AG10803 (cell line): ENCODE data around the gene STARD7.
"Not testable (repeated sequence)": the region's sequence is repeated elsewhere in the genome, so short reads cannot be mapped to it uniquely, and the experiment has no call there.

ENCODE experiments used
- DNase-seq: peaks from one replicate; pipeline ENCODE4 v3.0.0; 2010; ENCODE audit warnings: low read depth
- H3K4me3 ChIP-seq: 2 replicates; pipeline ENCODE4 v1.5.1; 2011; ENCODE audit warnings: mild to moderate bottlenecking, low read length, control low read depth
- TF ChIP-seq, protein P1 (sequence below): conservative IDR thresholded peaks from 2 replicates; pipeline ENCODE4 v1.5.1; 2011; ENCODE audit warnings: mild to moderate bottlenecking, low read length, control low read depth, inconsistent platforms

Gene STARD7

DNA sequence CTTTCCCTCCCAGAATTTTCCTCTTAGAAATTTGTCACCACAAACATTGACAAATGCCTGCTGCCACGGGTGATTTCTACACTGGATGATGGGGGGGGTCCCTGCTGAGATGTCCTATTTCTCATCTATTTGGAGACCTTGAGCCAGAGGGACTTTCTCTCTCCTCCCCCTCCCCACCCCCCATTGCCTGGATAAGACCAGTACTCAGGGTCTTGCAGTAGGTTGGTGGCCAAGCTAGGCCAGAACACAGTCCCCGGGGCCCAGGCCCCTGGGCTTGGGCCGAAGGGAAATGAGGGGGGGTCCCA, 62.8 kb downstream of the STARD7 start:
- no peak overlapping the region for H3K4me3 ChIP-seq
- TF ChIP-seq, protein P1, sequence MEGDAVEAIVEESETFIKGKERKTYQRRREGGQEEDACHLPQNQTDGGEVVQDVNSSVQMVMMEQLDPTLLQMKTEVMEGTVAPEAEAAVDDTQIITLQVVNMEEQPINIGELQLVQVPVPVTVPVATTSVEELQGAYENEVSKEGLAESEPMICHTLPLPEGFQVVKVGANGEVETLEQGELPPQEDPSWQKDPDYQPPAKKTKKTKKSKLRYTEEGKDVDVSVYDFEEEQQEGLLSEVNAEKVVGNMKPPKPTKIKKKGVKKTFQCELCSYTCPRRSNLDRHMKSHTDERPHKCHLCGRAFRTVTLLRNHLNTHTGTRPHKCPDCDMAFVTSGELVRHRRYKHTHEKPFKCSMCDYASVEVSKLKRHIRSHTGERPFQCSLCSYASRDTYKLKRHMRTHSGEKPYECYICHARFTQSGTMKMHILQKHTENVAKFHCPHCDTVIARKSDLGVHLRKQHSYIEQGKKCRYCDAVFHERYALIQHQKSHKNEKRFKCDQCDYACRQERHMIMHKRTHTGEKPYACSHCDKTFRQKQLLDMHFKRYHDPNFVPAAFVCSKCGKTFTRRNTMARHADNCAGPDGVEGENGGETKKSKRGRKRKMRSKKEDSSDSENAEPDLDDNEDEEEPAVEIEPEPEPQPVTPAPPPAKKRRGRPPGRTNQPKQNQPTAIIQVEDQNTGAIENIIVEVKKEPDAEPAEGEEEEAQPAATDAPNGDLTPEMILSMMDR, result no peak
- no peak for DNase-seq

DNA sequence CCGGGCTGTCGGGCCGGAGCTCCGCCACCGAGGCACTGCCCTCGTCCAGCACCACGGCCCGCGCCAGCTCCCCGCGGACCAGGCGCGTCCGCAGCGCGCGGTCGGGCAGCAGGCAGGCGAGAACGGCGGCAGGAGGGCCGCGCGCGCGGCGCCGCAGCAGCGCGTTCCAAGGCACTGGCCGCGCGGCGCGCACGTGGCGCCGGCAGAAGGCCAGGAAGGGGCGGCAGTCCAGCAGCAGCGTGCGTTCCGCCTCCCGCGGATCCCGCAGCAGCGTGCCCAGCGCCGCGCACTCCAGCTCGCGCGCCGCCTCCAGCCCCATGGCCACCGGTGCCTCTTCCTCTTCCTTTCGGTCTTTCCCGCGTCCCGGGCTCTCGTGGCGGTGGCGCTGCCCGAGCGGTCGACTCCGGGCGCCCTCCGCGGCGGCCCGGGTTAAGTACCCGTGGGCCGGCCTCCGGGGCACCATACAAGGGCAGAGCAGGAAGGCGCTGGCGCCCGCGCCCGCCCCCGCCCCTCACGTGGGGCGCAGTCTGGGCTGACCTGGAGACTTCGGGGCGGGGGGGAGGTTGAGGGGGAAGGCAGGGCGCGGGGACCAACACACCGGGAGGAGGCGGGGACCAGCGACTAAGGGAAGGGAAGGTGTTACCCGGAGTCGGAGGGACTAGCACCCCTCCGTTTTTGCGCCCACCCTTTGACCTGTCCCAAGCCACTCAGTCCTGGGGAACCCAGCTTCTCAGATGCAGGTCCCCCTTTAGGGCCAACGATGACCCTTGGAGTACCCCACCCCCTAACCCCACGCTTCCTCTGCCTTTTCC, 63.4 kb downstream of the STARD7 start, which contains the start of gene DUSP2:
Gene DUSP2 (minus strand): TSS at position 405 of the 812 bp plus-strand sequence. CDS start 86 bp downstream, at position 319.
- peak within 1 kb of the TSS; percentile 54 for H3K4me3 ChIP-seq
- TF ChIP-seq, protein P1, result no peak
- DNase-seq, result peak; percentile 47

DNA sequence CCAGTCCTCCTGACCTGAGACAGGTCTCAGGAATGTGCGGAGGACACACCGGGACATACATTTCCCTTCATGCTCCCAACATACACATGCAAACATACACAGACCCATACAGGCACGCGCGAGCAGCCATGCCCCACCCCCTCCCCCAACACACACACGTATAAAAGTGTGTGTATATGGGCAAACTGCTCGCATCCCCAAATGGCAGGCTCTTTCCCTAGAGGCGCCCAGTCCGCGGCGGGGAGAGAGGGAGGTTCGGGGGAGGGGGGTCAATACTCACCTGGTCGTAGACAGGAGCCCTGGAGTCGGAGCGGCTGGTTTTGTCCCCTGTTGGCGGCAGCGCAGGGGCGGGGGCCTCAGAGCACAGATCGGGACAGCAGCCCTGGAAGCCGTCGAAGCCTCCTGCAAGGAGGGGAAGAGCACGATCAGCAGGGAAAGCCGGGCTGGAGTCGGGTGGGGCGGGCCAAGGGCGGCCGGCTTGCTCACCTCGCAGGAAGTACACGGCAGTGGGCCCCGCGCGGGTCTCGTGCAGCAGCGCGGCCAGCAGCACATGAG, 64.1 kb downstream of the STARD7 start:
- TF ChIP-seq, protein P1, result no peak
- DNase-seq, result no peak
- peak overlapping the region; percentile 54 for H3K4me3 ChIP-seq

DNA sequence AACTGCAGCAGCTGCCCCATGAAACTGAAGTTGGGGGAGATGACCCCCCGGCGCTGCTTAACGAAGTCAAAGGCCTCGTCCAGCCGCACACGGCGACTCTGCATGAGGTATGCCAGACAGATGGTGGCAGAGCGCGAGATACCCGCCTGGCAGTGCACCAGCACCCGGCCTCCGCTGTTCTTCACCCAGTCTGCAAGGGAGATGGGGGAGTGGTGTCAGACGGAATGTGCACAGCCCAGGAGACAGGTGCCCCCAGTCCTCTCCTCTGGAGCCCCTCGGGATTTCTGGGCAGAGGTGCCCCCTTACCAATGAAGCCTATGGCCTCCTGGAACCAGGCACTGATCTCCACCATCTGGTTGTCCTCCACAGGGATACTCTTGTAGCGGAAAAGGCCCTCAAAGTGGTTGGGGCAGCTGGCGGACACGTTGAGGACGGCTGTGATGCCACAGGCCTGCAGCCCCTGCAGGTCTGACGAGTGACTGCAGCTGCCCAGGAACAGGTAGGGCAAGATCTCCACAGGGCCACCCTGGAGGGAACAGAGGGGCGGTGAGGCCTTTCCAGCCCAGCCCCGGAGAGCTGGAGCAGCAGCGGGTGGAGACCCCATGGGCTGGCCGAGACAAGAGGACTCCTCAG, 64.7 kb downstream of the STARD7 start:
- TF ChIP-seq, protein P1, result no peak
- peak overlapping the region; percentile 54 for H3K4me3 ChIP-seq
- DNase-seq, result no peak

DNA sequence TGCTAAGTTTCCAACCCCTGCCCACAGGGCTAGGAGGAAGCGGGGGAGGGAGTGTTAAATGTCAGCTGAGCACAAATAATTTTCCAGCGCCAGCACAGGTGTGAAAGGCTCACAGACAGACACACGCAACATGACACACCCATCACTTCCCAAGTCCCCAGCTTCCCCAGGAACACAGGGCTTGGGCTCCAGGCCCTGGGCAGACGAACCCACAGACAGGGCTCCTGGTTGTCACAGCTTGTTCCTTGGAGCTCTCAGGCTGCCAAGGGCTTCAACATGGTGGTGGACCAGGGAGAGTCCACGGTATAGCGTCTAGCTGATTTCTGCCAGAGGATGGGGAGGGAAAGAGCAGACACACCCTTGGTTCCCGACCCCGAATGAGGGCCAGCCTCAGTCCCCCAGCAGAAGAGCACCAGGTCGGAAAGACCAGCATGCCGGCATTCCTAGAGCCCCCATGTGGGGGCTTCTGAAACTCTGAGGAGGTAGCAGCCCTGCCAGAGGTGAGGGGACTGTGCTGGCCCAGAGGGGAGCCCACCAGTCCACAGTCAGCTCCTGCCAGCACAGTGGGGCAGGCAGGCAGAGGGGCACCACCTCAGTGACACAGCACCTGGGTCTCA, 65.3 kb downstream of the STARD7 start:
- H3K4me3 ChIP-seq, result no peak overlapping the region
- DNase-seq, result no peak
- TF ChIP-seq, protein P1, result no peak

DNA sequence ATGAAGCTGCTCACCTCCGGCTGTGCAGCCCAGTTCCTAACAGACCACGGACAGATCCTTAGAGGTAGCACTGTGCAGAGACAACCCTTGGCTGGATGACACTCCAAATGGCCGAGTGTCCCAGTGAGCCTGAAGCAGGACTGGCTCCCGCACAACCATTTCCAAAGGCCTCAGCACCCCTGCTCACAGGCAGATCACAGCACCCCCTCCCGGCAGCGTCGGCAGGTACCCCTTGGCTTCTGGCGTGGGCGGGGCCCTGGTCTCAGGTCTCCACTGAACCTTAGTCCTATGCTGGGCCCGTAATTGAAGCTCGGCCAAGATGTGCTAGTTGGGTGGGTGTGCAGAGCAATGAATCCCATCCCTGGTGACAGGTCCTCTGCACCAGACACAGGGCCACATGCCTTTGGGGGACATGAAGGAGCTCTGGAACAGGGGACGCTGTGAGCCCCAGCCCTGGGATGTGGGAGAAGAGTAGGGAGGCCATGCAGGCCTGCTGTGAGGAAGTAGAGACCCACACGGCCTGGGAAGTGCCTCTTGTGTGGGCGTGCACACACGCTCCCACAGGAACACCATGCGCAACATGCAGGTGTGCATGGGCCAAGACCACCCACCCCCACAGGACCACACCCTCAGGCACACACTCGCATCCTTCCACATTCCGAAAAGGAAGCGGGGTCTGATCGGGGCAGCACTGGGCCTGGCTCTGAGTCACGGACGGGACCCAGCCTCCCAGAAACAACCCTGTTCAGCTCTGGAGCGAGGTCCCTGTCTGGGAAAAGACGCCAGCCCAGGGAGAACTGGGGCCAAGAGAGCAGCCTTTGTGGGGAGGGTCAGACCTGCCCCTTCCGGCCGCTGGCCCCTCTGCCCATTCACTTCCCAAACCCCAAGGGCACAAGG, 66.2 kb downstream of the STARD7 start:
- DNase-seq, result no peak
- no peak overlapping the region for H3K4me3 ChIP-seq
- TF ChIP-seq, protein P1, result no peak

DNA sequence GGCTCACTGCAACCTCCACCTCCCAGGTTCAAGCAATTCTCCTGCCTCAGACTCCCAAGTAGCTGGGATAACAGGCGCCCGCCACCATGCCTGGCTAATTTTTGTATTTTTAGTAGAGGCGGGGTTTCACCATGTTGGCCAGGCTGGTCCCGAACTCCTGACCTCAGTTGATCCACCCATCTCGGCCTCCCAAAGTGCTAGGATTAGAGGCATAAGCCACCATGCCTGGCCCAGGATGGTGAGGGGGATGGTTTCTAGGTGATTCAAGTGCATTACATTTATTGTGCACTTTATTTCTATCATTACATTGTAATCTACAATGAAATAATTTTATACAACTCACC, 67.0 kb downstream of the STARD7 start:
- not testable (repeated sequence) for DNase-seq, H3K4me3 ChIP-seq
